T-helper 1 cell treated with Interleukin-12 subunit alpha and Interleukin-12 subunit beta and Interleukin-4 antibody, amounts not matched to agents 30 ng/mL and 1 ng/mL, for 36 hours (primary cell): ENCODE measurements around the gene TDRD7. TPM values are rescaled to one million over a fixed set of nuclear protein-coding genes. Genes with fewer than 3 reads are reported as not detected.
"Not testable (repeated sequence)": the region's sequence is repeated elsewhere in the genome, so short reads cannot be mapped to it uniquely, and the experiment has no call there.

Source experiments
- intact Hi-C: fragments of 100-400 bp; cut with micrococcal nuclease; formaldehyde crosslinking; loops from one replicate; pipeline ENCODE4 v1.15.1; 2024
- total RNA-seq: library from RNA; stranded (reverse); gene quantifications from 2 replicates; pipeline ENCODE4 v1.2.3, GENCODE V29; 2022

The TDRD7 gene
- total RNA-seq, 1 donor from 2014 or later: 16.6 TPM

- intact Hi-C loops: loop anchor here (10.0 kb wide), 1 partner anchor 765 kb away; the partner anchor contains the start of gene PRXL2C
These were observed 7.5 kb downstream of the TDRD7 start for GRCh38 chr9:97419309-97419867.

DNA sequence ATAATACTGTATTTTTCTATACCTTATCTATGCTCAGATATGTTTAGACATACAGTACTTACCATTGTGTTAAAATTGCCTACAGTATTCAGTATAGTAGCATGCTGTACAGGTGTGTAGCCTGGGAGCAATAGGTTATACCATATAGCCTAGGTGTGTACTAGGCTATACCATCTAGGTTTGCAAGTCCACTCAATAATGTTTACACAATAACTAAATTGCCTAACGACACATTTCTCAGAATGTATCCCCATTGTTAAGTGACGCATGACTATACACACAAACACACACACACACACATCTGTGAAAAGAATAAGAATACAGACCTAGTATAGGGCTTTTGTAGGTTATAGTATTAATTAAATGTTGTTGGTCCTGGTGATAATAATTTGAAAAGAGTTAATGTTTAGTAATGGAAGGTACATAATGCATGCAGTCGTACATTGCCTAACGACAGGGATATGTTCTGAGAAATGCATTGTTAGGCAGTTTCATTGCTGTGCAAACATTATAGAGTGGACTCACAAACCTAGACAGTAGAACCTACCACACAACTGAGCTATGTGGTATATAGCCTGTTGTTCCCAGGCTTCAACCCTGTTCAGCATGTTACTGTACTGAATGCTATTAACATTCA lies 13.6 kb downstream of the TDRD7 start:
- intact Hi-C loops: no loop called here

GRCh38 chr9:97425973-97426336 lies 14.1 kb downstream of the TDRD7 start:
- intact Hi-C loops: no loop called here

- intact Hi-C loops: no loop called here
These were observed 16.0 kb downstream of the TDRD7 start for GRCh38 chr9:97427885-97428284.

- intact Hi-C loops: no loop called here
These were observed 18.6 kb downstream of the TDRD7 start for GRCh38 chr9:97430316-97431043.

GRCh38 chr9:97431044-97431441 lies 19.1 kb downstream of the TDRD7 start:
- intact Hi-C loops: no loop called here

DNA sequence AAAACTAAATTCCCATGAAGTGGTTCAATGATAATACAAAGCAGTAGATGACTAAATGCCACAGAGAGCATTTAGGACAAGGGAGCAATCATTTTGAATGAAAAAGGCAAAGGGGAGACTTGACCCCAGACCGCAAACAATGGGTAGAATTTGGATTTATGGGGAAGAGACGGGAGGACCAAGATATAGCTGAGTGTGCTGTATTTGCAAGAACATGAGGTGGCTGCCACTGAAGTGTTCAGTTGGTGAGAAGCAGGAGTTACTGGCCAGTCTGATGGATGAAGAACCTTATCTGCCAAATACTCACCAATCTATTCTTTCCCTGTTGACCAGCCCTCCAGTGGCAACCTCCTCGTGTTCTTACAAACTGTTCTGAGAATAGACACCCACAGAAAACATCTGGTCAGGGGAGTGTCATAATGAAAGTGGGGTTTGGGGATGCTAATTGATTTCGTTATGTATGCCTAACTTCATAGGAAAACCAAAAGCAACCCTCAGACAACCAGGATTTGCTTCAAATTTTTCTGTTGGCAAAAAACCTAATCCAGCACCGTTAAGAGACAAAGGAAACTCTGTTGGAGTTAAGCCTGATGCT lies 19.8 kb downstream of the TDRD7 start:
- intact Hi-C loops: no loop called here

GRCh38 chr9:97437051-97437600 lies 25.2 kb downstream of the TDRD7 start:
- intact Hi-C loops: no loop called here

DNA sequence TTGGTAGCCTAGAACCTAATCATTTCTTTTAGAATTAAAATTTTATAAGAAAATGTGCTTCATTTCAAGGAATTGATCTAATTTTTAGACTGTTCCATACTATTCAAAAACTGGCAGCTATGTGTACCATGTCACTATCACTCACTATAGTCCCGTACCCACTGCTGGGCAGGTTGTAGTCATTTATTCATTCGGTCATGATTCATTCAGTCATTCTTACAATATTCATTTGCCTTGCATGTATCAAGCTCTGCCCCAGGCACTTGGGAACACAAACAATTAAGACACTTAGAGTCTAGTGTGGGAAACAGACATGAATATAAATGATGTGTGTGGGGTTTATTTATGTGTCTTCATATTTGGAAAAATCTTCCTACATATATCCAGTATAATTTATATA lies 26.4 kb downstream of the TDRD7 start:
- intact Hi-C loops: no loop called here

GRCh38 chr9:97438666-97439065 lies 26.8 kb downstream of the TDRD7 start:
- intact Hi-C loops: no loop called here

DNA sequence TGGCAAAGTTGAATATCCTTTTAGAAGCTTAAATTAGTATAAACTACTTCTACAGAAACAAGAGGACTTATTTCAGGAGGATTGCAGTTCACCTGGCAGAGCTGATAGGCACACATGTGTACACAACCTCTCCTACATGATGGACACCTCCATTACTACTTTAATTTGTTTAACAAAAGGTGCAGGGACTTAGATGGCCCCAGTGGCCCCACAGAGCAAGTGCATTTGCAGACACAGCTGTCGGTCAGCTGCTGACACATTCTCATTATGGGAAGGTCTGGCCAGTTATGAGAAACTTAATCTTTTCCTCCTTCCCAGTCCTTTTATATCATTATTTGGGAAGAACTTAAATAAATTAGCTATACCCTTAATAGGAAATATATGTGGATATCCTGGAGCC lies 28.3 kb downstream of the TDRD7 start:
- intact Hi-C loops: no loop called here

- intact Hi-C loops: no loop called here
These were observed 29.8 kb downstream of the TDRD7 start for GRCh38 chr9:97441729-97442128.

DNA sequence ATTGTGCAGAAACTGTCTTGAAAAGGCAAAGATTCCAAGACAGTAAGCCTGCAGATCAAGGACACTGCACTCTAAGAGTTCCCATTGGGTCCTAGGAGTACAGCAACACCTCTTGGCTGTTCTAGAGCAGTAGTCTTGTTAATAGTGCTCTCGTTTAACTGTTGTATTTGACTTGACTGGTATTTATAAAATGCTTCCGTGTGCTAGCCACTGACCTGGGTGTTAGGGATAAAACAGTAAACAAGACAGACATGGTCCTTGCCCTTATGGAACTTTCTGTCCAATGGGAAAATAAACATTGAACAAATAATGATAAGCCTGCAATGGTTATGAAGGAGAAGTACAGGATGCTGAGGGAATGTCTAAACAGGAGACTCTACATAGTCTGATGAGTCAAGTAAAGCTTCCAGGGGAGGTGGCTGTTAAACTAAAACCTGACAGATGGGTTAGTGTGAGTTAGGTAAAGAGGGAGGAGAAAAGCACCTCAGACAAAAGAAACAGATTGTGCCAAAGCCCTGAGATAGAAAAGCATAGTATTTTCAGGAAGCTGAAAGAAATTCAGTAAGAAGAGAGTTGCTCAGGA lies 33.3 kb downstream of the TDRD7 start:
- intact Hi-C loops: no loop called here

DNA sequence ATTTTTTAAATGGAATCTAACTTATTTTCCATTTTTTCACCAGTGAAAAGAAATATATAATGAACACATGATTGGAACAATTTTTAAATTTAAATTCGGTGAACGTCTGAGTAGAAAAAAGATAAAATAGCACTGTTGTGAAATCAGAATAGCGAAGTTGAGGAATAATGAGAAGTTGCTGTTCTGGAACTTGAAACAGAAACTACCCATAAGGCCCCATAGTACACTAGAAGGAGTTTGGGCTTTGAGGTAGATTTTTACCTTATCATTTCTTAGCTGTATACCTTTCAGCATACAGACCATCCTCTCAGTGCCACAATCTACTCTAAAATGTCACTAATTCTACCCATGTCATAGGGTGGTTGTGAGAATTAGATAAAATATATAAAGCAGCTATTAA lies 35.1 kb downstream of the TDRD7 start:
- intact Hi-C loops: no loop called here

DNA sequence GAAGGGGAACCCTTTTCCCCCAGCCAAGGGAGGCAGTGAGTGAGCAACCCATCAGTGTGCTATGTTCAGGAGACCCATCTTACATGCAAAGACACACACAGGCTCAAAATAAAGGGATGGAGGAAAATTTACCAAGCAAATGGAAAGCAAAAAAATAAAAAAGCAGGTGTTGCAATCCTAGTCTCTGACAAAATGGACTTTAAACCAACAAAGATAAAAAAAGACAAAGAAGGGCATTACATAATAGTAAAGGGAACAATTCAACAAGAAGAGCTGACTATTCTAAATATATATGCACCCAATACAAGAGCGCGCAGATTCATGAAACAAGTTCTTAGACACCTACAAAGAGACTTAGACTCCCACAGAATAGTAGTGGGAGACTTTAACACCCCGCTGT lies 41.7 kb downstream of the TDRD7 start:
- intact Hi-C loops: not testable (repeated sequence)

GRCh38 chr9:97456841-97457240 lies 44.9 kb downstream of the TDRD7 start:
- intact Hi-C loops: not testable (repeated sequence)

GRCh38 chr9:97459326-97459725 lies 47.4 kb downstream of the TDRD7 start:
- intact Hi-C loops: no loop called here

- intact Hi-C loops: no loop called here
These were observed 50.3 kb downstream of the TDRD7 start for GRCh38 chr9:97462159-97462558.

DNA sequence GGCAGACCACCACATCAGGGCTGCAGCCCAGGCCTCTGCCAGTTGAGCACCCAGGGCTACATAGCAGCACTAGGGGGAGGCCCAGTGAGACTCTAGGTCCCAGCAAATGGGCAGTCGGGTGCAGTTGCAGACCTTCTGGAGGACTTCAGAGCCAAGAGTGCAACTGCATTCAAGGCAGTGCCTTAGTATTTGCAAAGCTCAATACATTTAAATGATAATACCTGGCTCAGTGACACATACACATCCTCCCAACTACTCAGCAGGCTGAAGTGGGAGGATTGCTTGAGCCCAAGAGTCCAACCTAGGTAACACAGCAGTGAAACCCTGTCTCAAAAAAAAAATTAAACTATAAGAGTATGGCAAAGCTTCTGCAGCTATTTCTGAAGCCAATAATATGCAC lies 51.0 kb downstream of the TDRD7 start:
- intact Hi-C loops: no loop called here

DNA sequence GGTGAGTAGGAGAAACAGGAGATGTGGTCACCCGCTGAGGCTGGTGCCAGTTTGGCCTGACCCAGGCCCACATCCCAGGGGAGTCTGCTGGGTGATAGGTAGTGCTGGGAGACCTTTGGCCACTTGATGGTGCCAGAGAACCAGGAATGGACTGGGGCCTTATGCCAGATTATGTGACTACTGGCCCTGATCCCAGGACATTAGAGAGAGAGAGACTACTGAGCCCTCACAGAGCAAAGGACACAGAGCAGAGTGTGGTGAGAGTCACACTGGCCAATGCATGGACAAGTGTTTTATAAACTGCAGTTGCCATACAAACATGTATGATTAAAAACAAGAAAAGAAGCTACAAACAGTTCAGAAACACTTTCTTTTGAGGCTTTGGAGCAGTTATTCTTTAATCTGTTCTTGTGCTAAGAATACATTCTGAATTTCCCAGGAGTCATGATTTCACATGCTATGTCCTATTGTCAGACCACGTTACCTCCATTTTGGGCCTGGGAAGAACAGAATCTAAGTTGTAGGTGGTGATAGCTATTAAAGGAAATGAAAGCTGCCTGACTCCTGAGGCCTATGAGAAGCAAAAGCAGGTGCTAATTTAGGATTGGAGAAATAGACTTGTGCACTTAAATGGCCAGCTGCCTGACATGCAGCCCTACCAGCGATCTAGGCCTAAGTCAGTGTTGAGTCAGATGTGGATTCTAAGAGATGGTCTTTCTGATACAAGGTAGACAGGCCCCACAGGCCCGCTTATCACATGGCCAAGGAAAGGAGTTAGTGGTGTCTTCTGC lies 57.0 kb downstream of the TDRD7 start:
- intact Hi-C loops: loop anchor here (1.0 kb wide), 2 partner anchors 129 to 146 kb away; no protein-coding TSS in a partner anchor

- intact Hi-C loops: no loop called here
These were observed 58.2 kb downstream of the TDRD7 start for GRCh38 chr9:97470076-97470475.
